RPMI8226 (cell line): Measurements from ENCODE around the gene ECHS1.

Experiments
- DNase-seq: peaks from one replicate; pipeline ENCODE4 v3.0.0-alpha.2; 2015

ECHS1 gene

DNA sequence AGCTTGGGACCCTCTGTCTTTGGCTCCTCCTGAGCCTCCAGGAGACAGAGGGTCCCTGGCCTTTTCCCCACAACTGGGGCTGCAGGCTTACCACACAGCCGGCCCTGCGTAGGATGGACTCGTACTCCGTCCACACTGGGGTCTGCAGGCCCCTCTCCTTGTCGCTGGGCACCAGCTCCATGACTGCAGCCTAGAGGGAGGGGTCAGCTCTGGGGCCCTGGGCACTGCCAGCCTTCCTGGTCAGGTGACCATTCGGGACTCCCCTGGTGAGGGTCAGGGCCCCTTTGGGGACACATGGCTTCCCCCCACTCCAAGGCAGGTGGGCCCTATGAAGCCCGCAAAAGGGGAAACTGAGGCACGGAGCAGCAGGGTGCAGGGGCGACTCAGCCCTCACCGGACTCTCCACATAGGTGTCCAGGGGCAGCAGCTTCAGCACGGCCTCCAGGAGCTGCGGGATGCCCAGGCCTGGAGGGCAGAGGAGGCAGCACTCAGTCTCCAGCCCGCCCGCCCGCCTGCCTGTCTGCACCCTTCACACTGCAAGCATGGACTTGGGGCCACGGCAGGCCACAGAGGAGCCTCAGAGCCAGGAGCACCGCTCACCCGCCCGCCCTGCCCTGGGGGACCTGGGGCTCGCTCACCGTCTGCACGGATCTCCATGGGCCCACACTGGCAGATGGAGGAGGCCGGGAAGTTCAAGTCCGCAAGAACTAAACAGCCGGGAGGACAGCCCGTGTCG is 16.4 kb downstream of the ECHS1 start:
- no peak for DNase-seq

DNA sequence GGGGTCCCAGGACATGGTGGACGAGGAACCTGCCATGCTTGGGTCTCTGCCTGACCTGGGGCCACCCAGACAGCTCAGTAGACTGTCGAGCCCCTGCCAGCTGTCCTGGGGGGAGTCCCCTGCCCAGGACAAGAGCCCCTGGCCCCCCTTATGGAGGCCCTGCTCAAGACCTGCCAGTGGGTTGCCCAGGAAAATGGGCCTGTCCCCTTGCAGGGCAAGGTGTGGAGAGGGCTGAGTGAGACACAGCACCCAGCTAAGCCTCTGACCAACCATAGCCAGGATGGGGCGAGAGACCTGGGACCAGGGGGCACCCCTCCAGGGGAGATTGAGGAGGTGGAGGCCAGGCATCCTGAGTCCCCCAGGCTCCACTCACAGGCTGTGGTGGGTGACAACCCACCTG is 17.2 kb downstream of the ECHS1 start:
- no peak for DNase-seq

GRCh38 chr10:133355266-133355665 is 17.9 kb downstream of the ECHS1 start:
- no peak for DNase-seq

GRCh38 chr10:133354672-133355240 is 18.4 kb downstream of the ECHS1 start:
- DNase-seq = no peak

GRCh38 chr10:133353988-133354605 is 19.1 kb downstream of the ECHS1 start:
- DNase-seq = no peak

DNA sequence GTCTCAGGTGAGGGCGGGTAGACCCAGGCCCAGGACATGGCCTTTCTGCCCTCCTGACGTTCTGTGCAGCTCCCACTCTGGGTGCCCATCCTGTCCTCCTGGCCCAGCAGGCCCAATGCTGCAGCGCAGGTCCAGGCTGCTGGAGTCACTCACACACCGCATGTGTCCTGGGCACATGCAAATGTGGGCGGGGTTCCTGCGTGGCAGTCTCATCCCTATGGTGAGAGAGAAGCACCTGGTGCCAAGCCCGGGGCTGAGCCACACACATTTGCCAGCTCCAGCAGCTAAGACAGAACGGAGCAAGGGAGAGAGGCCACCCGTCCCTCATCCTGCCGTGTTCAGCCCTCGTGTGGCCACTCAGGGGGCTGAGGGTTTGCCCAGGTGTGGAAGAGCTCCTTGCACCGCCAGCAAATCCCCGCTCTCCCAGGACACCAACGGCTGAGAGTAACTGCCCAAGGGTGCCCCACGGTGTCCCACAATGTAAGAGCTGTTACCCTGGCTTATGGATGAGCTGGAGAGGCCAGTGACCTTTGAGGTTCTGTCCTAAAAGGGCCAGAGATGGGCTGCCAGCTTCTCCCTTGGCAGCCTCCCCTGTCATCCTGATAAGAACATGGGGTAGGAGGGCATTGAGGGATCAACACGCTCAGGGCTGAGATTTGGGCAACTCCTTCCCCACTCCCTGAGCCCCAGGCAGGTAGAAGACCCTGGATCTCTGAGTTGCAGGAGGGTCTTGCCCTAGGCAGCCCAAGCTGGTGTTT is 19.8 kb downstream of the ECHS1 start:
- DNase-seq = no peak

DNA sequence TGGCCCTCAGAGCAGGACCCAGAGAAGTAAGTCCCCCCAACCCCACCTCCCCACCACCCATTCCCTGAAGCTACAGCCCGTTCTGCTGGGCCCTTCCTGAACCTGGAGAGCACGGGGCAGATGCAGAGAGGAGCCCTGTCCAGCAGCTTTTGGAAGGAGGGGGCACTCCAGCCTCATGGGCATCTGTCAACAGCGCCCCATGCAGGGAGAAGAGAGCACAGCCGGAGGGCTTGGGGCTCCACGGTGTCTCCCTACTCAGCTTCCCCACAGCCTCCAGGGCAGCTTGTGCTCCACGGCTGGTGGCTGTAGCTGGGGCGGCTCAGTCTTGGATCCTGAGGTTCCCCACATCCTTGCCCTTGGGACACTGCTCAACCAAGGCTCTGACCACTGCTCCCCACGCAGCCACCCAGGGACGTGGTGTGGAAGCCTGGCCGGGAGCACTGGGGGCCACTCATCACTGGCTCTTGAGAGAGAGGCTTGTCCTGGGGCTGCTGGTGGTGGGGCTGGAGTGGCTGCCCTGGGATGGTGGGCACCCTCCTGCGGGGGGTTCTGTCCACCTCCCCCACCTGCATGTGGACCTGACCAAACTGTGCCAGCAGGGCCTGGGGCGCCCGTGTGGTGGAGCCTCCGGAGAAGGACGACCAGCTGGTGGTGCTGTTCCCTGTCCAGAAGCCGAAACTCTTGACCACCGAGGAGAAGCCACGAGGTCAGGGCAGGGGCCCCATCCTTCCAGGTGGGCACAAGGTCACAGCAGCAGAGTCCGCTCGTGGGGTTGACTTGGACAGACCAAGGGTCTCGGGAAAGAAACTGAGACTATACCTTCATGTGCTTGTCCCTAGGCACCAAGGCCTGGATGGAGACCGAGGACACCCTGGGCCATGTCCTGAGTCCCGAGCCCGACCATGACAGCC is 21.5 kb downstream of the ECHS1 start:
- no peak for DNase-seq

DNA sequence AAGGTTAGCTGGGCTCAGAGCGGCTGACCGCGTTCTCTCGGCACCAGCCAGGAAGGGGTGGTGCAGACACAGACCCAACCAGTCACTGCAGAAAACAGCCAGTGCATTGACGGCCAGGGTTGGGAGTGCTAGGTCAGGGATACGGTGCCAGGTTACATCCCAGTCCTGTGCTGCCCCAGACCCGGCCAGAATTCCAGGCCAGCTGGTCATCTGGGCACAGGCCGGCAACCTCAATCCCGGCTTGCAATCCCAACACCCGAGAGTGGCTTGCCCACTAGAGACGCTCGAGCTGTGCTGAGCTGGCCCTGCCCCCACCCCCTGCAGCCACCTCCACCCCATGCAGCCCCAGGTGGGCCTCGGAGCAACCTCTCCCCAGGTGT is 22.2 kb downstream of the ECHS1 start:
- DNase-seq = no peak

DNA sequence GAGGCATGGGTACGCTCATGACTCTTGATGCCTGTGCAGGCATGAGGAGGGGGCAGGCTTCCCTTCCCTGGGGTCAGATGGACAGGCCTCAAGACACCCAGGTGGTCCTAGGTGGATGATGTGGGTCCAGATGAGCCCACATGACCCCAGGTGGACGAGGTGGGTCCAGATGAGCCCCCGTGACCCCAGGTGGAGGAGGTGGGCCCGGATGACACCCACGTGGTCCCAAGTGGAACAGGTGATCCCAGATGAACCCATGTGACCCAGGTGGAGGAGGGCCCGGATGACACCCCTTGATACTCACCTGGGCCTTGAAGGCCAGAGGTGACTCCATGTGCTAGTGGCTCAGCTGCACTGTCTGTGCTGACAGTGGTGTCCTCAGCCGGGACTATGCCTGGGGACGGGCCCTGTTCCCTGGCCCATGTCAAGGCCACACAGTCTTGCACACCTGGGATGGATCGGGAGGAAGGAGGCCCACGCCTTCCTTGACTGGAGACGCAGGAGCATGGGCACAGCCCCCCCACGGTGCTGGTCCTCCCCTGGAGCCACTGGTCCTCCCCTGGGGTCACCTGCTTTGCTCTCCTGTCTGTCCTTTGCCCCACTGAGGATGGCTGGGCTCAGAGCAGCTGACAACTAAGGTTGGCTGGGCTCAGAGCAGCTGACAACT is 22.7 kb downstream of the ECHS1 start:
- no peak for DNase-seq

GRCh38 chr10:133349577-133350011 is 23.6 kb downstream of the ECHS1 start:
- no peak for DNase-seq

GRCh38 chr10:133349160-133349568 is 24.0 kb downstream of the ECHS1 start:
- no peak for DNase-seq

DNA sequence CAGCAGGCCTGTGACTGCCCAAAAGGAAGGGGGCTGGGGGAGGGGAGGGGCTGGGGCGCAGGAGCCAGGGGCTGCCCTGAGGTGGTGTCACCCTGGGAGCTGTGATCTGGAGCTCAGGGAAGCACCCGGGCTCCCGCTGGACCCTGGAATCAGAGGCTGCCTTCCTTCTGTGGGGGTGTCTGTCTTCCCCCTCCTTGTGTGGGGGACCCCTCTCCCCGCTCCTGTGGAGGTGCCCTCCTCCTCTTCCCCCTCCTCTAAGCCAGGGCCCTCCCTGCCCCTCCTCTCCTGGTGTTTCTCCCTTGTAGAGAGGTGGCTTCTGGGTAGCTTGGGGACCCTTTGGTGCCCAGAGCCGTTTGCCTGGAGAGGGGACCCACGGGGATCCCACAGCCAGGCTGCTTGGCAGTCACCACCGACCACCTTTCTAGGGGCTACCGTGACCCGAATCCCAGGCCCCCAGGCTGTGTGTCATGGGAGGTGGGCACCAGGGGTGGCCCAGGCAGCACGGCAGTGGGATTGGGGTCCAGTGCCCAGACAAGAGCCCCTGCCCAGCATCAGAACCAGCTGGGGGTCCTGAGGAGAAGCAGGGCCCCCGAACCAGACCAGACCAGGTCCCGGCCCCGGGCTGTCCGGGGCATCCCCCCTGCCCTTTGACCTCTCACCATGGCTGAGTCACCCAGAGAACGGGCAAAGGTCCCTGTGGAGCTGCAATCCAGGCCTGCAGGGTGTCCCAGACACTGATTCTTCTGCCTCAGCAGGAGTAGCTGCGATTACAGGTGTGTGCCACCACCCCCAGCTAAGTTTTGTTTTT is 25.2 kb downstream of the ECHS1 start:
- DNase-seq = no peak

GRCh38 chr10:133346413-133346812 is 26.7 kb downstream of the ECHS1 start:
- no peak for DNase-seq

DNA sequence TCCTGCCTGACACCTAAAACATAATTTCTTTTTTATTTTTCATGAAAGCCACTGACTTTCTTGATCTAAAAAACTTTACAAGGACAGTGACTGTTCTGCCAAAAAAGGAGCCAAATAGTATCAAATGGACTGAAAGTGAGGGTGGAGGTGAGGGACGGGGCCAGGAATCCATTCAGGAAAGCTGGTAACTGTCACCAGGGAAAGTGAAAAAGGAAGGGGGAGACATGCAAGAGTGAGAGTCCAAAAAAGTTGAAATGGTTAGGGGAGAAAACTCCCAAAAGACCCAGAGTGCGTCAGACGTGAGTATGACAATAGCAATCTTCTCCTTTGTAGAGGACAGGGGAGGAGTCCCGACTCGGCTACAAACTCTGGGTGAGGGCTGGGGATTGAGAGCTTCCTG is 28.9 kb downstream of the ECHS1 start:
- DNase-seq = no peak

- DNase-seq = no peak
Observed at GRCh38 chr10:133343558-133343957, 29.6 kb downstream of the ECHS1 start.

- DNase-seq = no peak
Observed at GRCh38 chr10:133342942-133343341, 30.2 kb downstream of the ECHS1 start.

DNA sequence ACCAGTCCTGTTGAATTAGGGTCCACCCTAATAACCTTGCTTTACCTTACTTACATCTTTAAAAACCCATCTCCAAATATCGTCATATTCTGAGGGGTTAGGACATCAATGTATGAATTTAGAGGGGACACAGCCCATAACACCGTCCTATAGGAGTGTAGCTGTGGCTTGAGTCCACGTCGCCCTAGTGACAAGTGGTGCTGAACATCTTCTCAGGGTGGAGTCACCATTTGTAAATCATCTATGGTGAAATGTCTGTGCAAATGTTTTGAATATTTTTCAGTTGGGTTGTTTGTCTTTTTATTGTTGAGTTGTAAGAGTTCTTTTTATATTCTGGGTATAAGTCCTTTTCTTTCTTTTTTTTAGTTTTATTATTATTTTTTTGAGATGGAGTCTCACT is 31.2 kb downstream of the ECHS1 start:
- no peak for DNase-seq

- DNase-seq = no peak
Observed at GRCh38 chr10:133339708-133340380, 33.3 kb downstream of the ECHS1 start.

DNA sequence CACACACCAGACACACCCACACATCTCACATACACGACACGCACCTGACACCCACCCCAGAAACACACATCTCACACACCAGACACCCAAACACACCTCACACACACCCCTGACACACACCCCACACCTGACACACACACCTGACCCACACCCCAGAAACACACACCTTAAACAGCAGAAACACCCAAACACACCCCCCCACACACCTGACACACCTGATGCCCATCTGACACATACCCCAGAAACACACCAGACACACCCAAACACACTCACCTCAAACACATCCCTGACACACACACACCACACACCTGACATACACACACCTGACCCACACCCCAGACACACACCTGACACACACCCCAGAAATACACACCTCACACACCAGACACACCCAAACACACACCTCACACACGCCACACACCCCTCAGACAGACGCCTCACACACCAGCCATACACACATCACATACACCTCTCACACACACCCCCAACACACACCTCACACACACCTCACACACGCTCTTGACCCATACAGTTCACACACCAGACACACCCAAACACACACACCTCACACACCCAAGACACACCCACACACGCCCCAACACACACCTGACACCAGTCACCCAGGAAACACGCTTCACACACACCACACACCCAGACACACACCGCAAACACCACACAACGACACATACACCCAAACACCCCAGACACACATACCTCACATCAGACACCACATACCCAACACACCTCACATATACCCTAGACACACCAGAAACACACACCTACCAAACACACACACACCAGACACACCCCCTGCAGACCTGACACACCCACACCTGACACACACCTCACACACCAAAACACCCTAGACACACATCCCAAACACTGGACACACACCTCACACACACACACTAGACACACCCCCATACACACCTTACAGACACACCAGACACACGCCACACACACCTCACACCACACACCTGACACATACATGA is 34.8 kb downstream of the ECHS1 start:
- no peak for DNase-seq
